Glomerular endothelial cell (primary cell): ENCODE results near the gene TTYH2. TPM values are rescaled to one million over a fixed set of nuclear protein-coding genes. Genes with fewer than 3 reads are reported as not detected.

Source experiments
- total RNA-seq: library from RNA; depleted of rRNA; stranded (reverse); fragments of >200 nt; gene quantifications from 2 replicates; pipeline ENCODE4 v1.2.3, GENCODE V29; 2015

Gene TTYH2
- total RNA-seq, 1 donor from 2014 or later = 4.1 TPM

Other genes starting within 250 kb of the TTYH2 start
- 542 and 652 TPM in 2 replicates for gene RPL38, start 9.9 kb upstream of the TTYH2 start, total RNA-seq
- not detected in 2 replicates for gene DNAI2, start 60.7 kb downstream of the TTYH2 start, total RNA-seq
- gene KIF19, start 112.7 kb downstream of the TTYH2 start, total RNA-seq = 17.2 and 21.4 TPM in 2 replicates
- not detected in 2 replicates for gene BTBD17, start 148.3 kb downstream of the TTYH2 start, total RNA-seq
- gene GPR142, start 153.9 kb downstream of the TTYH2 start, total RNA-seq = 0.10 TPM in 1 of 2 replicates, not detected in the other
- 8.6 and 17.5 TPM in 2 replicates for gene GPRC5C, start 218.5 kb downstream of the TTYH2 start, total RNA-seq